Activated CD4-positive, alpha-beta T cell treated with anti-CD3 and anti-CD28 coated beads, Interleukin-2, amount 50 U/mL, for 24 hours (primary cell): ENCODE results near the gene MICAL3.

Experiments used
- DNase-seq, 2 donors: peaks; one replicate each; pipeline ENCODE4 v3.0.0-alpha.2; 2020; ENCODE audit warnings: low read depth in 1 of 2, low spot score in 1 of 2

MICAL3 gene

DNA sequence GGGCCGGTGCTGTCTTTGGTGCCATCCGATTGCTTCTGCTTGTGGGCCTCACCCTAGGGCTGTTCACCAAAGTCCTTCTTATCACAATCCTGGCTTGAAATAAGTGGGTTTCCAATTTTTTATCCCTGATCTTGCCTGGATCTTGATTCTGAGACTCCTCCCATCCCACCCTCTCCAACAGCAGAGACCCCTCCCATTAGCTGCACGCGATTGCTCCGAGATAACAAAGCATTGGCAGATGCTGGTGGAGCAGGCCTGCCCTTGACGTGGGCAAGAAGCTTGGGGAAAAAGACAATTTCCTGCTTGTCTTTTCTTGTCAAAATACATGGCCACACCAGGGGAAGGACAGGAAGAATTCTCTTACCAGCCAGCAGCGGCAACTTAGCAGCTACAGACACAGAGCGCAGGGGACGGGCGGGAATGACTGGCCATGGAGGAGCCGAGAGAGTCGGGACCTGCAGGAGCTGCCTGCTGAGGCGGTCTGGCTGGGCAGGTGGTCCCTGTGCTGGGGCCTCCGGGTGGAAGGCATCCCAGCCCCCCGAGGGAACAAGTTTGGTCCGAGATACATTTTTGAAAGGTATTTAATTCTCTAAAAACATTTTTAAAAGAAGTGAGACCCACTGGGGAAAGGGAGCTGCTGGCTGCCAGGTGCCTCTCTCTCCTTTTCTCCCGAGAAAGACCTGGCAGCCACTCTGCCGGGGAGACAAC, 240.4 kb downstream of the MICAL3 start:
- no peak for DNase-seq

GRCh38 chr22:17783312-17783711, 241.0 kb downstream of the MICAL3 start:
- DNase-seq = no peak

GRCh38 chr22:17782621-17783020, 241.7 kb downstream of the MICAL3 start:
- DNase-seq = no peak

GRCh38 chr22:17782158-17782557, 242.2 kb downstream of the MICAL3 start:
- no peak for DNase-seq

DNA sequence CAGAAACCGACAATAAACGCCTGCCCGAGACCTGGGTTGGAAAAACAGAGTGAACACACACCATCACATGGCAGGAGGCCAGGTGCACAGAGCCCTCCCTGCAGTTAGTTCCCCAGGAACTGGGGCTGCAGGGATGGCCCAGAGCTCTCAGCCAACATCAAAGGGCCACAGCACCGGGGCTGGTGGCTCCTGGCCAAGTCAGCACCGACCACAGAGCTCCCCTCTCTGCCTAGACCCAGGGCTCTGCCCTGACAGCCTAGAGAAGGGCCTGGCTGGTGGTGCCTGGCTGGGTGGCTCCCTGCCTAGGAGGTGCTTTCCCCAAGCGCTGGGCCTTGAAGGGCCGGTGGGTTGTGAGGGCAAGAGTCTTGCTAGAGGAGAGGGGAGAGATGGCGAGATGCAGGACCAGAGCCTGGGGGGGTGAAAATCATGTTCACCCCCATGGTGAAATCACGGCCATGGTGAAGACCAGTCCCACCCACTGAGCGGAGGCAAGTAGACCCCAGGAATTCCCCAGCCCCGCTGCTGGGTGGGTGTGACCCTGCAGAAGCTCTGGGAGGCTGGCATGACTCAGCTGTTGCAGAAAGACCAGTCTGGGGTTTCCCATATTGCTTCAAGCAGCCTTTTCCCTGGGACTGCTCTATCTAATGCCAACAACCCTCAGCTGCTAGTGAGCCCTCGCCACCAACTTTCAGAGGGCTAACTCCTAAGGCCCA, 242.9 kb downstream of the MICAL3 start:
- DNase-seq = peak; percentile 30 to 60

GRCh38 chr22:17780741-17781318, 243.5 kb downstream of the MICAL3 start:
- DNase-seq = no peak

- DNase-seq = no peak
These were observed 244.1 kb downstream of the MICAL3 start for GRCh38 chr22:17780116-17780740.

DNA sequence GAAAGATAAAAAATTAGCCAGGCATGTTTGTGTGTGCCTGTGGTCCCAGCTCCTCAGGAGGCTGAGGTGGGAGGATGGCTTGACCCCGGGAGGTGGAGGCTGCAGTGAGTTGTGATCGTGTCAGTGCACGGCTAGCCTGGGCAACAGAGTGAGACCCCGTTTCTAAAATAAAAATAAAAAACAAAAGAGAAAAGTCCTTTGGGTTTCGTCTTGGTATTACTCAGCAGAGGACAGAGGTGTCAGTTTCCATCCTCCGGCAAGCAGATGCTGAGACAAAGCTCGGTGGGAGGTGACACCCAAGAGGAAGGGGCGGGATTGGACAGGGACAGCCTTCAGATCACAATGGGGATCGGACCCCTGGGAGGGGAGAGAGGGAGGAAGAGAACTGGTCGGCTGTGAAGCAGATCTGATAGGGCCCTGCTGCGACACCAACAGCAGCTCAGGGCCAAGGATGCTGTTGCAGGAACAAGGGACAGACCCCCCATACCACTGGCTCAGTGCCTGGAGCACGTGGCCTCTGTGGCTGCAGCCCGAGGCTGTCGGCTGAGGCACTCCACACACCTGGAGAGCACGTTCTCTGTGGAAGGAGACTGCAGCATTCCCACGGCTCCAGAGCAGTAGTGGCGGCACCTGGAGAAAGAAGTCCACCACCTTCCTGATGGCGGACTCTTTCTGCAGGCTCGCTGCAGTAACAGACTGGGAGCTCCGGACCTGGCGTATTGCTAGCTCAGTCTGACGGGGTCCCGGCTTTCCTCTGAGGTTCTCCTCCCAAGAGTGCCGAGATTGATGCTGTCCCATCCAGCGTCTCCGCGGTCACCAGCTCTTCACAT, 244.9 kb downstream of the MICAL3 start:
- no peak for DNase-seq

GRCh38 chr22:17778412-17778976, 245.9 kb downstream of the MICAL3 start:
- no peak for DNase-seq

DNA sequence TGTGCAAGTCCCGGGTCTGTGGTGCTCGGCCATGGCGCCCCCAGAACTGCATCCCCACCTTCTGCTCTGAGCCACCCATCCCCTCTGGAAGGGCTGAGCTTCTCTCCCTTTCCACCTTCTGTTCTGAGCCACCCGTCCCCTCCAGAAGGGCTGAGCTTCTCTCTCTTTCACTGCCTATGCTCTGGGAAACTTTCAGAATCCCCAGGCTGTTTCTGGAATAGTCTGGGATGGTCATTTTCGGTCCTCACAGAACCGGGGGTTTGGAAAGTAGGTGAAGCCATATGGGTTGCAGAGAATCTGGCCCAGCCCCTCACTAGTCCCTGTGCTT, 246.7 kb downstream of the MICAL3 start:
- DNase-seq = no peak

- peak; percentile 34 to 60 for DNase-seq
These were observed 247.2 kb downstream of the MICAL3 start for GRCh38 chr22:17777005-17777716.

DNA sequence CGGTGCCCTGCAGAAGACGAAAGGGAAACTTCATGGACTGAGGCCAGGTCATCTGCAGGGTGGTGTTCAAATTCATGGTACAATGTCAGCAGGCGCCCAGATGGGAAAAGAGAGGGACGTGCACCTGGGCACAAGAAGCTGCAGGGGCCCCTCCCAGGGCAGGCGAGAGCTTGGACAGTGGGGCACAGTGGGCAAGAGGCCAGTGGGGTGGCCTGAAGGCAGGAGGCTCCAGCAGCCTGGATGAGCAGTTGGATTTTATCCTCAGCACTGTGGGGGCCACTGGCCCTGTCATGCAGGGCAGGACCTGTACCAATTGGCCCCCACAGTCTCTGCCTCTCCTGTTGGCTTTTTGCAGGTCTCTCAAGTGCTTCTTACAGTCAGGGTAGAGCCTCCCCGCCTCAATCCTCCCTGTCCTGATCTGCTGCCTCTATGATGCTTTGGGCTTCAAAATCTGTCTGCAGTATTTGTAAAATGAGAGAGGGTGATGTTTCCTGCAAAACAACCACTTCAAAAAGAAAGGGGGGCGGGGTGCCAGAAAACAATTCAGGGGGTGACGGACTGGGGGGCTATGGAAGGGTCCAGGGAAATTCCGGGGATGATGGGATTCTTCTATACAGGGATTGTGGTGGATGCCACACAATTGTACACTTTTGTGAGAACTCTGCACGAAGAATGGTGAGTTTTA, 248.4 kb downstream of the MICAL3 start:
- no peak for DNase-seq

DNA sequence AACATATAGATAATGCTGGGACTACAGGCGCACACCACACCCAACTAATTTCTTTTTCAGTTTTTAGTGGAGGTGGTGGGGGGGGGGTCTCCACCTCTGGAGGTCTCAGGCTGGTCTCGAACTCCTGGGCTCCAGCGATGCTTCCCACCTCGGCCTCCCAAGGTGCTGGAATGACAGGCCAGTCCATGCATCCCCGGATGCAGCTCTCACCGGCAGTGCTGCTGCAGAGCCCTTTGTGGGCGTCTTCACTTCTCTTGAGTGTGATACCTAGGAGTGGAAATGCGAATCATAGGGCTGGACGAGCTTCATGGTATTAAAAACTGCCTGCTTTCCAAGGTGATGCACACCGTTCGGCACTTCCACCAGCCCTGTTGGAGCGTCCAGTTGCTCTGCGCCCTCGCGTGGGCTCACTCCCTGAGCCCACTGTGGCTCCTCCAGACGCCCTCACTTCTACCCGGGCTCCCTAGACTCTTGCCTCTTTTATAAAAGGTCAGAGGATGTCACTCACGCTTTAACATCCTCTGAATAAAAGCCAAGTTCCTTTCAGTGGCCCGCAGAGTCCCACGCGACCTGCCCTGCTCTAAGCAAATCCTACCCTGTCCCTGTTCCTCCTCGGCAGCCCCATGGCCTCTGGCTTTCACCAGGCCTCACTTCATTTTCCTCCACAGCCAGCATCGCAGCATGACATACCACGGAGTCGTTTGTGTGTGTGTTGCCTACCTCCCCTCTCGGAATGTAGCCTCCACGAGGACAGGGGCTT, 249.3 kb downstream of the MICAL3 start:
- no peak for DNase-seq

DNA sequence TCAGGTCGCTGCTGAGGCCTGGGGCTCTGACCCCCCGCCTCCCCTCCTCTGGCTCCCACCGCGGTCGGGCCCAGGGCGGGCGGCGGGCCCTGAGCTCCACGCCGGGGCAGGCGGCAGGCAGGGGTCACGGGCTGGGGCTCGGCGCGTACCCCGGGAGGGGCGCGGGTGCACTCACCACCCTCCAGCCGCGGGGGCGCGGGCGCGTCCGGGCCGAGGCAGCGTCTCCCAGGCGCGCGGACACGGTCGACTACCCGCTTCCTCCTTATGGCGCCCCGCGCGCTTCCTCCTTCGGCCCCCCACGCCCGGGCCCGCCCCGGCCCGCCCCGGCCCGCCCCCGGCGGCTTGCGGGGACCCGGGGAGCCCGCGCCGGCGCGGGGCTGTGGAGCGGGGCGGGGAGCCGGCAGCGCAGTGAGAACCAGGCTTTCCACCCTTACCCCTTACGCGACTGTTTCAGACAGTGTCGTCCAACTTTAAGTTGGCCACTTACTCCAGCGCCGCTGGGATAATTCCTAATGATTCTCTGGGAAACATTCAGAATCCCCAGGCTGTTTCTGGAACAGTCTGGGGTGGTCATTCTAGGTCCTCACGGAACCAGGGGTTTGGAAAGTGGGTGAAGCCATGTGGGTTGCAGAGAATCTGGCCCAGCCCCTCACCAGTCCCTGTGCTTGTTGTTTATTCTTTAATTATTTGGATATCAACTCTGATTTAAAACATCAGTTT, 250.0 kb downstream of the MICAL3 start, which contains the start of gene BID:
BID (minus strand) TSS at position 264 of the 720 bp plus-strand sequence. CDS start 24,353 bp downstream, outside the sequence.
- DNase-seq = no peak

- no peak for DNase-seq
These were observed 250.7 kb downstream of the MICAL3 start for GRCh38 chr22:17773606-17774205.

DNA sequence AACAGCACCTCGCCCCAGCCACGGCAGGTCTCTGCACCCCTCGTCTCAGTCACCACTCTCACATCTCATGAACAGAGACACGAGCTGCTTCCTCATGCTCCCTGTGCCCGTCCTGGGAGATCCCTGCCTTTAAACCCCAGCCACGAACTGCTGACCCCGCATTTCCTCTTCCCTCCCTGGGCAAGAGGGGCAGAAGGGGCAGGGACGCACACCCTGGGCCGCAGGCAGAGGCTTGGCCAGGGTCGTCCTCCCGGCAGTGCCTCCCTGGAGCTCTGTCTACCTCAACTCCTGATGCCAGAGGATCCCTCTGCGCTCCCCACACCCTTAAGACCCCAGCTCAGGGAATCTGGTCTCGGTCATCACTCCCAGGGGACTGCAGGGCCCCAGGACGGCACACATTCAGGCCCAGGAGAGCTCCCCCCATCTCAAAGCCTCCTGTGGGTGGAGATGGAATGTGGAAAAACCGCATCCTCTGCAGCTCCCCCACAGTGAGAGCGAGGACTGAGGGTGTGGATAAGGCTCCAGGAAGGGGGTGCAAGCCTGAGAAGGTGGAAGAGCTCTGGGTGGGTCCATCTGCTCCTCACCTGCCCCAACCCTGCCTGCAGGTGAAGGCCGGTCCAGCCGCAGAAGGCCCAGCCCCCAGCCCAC, 251.3 kb downstream of the MICAL3 start:
- no peak for DNase-seq

DNA sequence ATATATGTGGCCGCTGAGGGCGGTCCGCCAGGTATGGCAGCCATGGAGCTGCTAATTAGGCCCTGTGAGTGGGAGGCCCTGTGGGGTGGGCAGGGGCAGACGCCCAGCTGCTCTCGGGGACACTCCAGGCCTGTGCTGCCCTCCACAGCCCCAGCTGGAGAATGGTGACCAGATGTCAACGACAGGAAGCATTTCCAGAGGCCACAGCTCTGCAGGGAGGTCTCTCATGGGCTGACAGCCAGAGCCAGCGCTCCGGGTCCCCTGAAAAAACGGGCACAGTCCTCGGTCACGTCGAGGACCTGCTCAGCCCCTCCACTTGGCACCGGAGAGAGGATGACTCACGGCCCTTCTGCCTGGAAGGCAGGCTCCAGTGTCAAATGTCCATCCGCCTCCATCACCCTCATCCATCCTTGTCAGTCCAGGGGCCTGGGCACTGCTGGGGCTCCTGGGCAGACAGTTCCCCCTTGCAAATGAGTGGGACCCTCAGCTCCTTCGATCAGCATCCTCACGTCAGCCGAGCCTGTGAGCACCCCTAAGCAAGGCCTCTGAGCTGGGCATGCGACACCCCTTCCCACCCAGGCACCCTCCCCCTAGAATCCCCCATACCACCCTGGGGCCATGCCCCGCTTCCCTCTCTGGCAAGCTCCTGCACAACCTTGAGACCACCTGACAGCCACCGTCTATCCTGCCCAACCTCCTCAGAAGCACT, 252.0 kb downstream of the MICAL3 start:
- no peak for DNase-seq
